Measurements from ENCODE around the gene PTK6.
"Not testable (repeated sequence)": the region's sequence is repeated elsewhere in the genome, so short reads cannot be mapped to it uniquely, and the experiment has no call there.

Gene PTK6

GRCh38 chr20:63525971-63526370 lies 11.2 kb downstream of the PTK6 start:
- no peak for DNase-seq

GRCh38 chr20:63525185-63525584 lies 12.0 kb downstream of the PTK6 start:
- no peak for DNase-seq

GRCh38 chr20:63522981-63523611 lies 14.1 kb downstream of the PTK6 start:
- no peak for DNase-seq

GRCh38 chr20:63522091-63522868 lies 14.9 kb downstream of the PTK6 start:
- no peak for DNase-seq

GRCh38 chr20:63521602-63522001 lies 15.6 kb downstream of the PTK6 start:
- no peak for DNase-seq

- DNase-seq, result peak; percentile 72
Measured at GRCh38 chr20:63520934-63521601, 16.1 kb downstream of the PTK6 start.

GRCh38 chr20:63520504-63520933 lies 16.7 kb downstream of the PTK6 start, which contains the start of gene PPDPF:
Gene PPDPF, plus strand, starts transcription at chr20:63520765. Its CDS starts 544 bp downstream, at chr20:63521309.
- peak; percentile 85 for DNase-seq

GRCh38 chr20:63519668-63520503 lies 17.3 kb downstream of the PTK6 start:
- DNase-seq, result peak; percentile 62

GRCh38 chr20:63518946-63519667 lies 18.1 kb downstream of the PTK6 start:
- no peak for DNase-seq

GRCh38 chr20:63518351-63518861 lies 18.8 kb downstream of the PTK6 start:
- DNase-seq, result peak; percentile 37

GRCh38 chr20:63517376-63518309 lies 19.5 kb downstream of the PTK6 start:
- DNase-seq, result no peak

GRCh38 chr20:63514520-63514919 lies 22.7 kb downstream of the PTK6 start:
- DNase-seq, result not testable (repeated sequence)

GRCh38 chr20:63513207-63513606 lies 24.0 kb downstream of the PTK6 start:
- DNase-seq, result no peak

- no peak for DNase-seq
Measured at GRCh38 chr20:63509088-63509564, 28.1 kb downstream of the PTK6 start.

- no peak for DNase-seq
Measured at GRCh38 chr20:63508072-63508768, 29.0 kb downstream of the PTK6 start.

GRCh38 chr20:63507083-63507743 lies 30.0 kb downstream of the PTK6 start:
- no peak for DNase-seq

GRCh38 chr20:63505723-63506122 lies 31.5 kb downstream of the PTK6 start:
- no peak for DNase-seq

- DNase-seq, result no peak
Measured at GRCh38 chr20:63505281-63505680, 31.9 kb downstream of the PTK6 start.

- no peak for DNase-seq
Measured at GRCh38 chr20:63504642-63505041, 32.5 kb downstream of the PTK6 start.
